ENCODE measurements around the gene WWP2.
"Not testable (repeated sequence)": the region's sequence is repeated elsewhere in the genome, so short reads cannot be mapped to it uniquely, and the experiment has no call there.

The WWP2 gene

DNA sequence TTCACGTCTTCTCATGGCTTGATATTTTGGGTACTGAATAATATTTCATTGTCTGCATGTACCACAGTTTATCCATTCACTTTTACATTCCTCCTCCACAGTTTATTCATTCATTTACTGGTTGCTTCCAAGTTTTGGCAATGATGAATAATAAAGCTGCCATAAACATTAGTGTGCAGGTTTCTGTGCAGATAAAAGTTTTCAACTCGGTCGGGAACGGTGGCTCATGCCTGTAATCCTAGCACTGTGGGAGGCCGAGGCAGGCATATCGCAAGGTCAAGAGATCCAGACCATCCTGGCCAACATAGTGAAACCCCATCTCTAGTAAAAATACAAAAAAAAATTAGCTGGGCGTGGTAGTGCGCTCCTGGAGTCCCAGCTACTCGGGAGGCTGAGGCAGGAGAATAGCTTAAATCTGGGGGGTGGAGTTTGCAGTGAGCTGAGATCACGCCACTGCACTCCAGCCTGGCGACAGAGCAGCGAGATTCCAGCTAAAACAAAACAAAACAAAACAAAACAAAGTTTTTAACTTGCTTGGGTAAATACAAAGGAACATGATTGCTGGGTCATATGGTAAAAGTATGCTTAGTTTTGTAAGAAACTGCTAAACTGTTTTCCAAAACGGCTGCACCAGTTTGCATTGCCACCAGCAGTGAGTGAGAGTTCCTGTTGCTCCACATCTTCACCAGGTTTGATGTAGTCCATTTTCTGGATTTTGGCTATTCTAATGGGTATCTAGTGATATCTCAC is 89.5 kb downstream of the WWP2 start:
- DNase-seq (ENCODE audit: low read depth) = no peak

DNA sequence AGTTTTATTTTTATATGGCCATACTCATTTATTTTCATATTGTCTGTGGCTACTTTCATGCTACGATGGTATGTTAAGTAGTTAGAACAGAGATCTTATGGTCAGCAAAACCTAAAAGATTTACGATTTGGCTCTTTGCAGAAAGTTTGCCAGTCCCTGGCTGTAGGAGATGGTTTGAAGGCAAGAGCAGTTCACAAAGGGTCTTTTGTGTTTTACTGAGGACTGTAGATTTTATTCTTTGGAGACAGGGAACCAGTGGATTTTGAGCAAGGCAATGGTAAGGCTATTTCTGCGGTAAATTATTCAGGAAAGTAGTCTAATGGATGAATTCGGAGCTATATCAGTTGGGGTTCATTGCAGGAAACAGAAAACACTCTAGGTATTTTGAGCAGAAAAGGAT is 90.7 kb downstream of the WWP2 start:
- H3K4me3 ChIP-seq (ENCODE audit: low read length) = no peak overlapping the region
- DNase-seq (ENCODE audit: low read depth) = no peak
- TF ChIP-seq, protein P1, sequence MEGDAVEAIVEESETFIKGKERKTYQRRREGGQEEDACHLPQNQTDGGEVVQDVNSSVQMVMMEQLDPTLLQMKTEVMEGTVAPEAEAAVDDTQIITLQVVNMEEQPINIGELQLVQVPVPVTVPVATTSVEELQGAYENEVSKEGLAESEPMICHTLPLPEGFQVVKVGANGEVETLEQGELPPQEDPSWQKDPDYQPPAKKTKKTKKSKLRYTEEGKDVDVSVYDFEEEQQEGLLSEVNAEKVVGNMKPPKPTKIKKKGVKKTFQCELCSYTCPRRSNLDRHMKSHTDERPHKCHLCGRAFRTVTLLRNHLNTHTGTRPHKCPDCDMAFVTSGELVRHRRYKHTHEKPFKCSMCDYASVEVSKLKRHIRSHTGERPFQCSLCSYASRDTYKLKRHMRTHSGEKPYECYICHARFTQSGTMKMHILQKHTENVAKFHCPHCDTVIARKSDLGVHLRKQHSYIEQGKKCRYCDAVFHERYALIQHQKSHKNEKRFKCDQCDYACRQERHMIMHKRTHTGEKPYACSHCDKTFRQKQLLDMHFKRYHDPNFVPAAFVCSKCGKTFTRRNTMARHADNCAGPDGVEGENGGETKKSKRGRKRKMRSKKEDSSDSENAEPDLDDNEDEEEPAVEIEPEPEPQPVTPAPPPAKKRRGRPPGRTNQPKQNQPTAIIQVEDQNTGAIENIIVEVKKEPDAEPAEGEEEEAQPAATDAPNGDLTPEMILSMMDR (IDR thresholded peaks at IDR 0.05; ENCODE audit: insufficient read depth, low read depth, low read length, missing control alignments) = no peak

More for the DNA sequence above, 89.5 kb downstream of the WWP2 start:
- H3K4me3 ChIP-seq (ENCODE audit: low read length) = no peak overlapping the region
- TF ChIP-seq, protein P1 (IDR thresholded peaks at IDR 0.05; ENCODE audit: insufficient read depth, low read depth, low read length, missing control alignments) = no peak

DNA sequence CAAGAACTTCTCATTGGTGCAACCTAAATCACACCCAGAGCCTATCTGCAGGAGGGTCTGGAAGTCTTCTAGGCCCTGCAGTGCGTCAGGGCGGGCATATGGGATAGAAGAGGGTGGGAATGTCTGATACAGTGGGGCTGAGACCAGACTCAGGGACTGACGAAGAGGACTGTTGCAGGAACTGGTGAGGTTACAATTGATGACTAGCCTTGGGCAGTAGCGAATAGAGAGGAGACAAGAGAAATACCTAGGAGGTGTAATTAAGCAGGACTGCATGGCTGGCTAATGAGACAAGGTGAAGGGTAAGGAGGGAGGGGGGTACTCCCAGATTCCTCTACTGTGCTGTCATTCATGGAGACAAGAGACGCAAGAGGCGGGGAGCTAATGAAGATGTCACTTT is 91.3 kb downstream of the WWP2 start:
- no peak overlapping the region for H3K4me3 ChIP-seq (ENCODE audit: low read length)
- TF ChIP-seq, protein P1 (IDR thresholded peaks at IDR 0.05; ENCODE audit: insufficient read depth, low read depth, low read length, missing control alignments) = no peak
- no peak for DNase-seq (ENCODE audit: low read depth)

DNA sequence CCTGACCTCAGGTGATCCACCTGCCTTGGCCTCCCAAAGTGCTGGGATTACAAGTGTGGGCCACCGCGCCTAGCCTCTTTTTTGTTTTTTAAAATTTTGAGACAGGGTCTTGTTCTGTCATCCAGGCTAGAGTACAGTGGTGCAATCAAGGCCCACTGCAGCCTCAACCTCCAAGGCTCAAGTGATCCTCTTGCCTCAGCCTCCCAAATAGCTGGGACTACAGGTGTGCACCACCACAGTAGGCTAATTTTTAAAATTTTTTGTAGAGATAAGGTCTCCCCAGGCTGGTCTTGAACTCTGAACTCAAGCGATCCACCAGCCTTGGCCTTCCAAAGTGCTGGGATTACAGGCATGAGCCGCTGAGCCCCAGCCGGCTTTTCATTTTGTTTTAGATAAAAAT is 92.6 kb downstream of the WWP2 start:
- H3K4me3 ChIP-seq (ENCODE audit: low read length); DNase-seq (ENCODE audit: low read depth): not testable (repeated sequence)

DNA sequence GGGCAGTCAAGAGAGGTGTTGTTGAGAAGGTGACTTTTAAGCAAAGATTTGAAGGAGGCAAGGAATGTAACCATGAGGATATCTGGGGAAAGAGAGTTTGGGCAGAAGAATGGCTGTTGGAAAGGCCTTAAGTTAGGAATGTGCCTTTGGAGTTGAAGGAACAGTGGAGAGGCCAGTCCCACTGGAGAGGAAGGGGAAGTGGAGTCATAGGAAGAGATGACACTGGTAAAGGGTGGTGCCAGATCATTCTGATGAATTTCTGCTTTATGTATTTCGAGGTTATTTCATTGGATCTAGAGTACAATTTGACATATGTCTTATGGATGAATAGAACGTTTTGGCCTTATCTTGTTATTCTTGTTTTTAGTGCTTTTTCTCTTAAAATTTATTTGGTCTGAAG is 93.5 kb downstream of the WWP2 start:
- TF ChIP-seq, protein P1 (IDR thresholded peaks at IDR 0.05; ENCODE audit: insufficient read depth, low read depth, low read length, missing control alignments) = no peak
- no peak overlapping the region for H3K4me3 ChIP-seq (ENCODE audit: low read length)
- no peak for DNase-seq (ENCODE audit: low read depth)

DNA sequence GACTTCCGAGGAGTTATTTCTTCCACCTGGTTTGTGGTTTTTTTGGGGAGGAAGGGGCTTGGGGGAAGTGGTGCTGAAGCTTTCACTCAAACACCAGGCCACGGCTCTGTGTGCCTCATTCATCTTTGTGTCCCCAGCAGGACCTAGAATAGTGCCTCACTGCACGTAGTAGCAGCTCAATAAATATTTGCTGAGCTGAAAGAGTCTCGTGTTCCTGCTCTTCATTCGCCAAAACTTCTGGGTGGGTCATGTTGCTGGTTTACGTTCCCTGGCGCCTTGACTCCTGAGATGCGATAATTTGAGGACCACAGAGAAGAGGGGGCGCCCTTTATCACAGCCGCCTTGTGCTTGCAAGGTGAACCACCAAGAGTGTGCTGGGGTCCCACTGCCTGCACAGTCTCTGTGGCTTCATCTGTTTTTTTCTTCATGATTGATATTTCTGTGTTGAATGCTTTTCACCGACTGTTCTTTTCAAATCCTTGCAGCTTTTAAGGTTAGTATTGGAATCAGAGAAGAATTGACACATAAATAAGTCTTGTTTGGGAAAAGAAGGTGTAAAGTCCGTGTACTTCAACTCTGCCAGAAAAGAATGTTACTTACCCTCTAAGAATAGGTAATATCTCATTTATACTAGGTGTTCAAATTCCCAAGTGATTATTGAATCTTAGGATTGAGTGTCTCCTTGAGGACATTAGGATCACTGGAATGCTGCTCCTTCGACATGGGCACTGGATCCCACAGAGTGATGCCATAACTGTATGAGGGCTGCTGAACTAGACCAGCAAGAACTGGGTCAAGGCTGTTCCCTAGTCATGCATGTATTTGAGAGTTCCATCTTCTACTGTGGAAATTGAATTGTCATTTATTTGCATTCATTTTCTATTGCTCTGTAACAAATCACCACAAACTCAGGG is 96.3 kb downstream of the WWP2 start:
- TF ChIP-seq, protein P1 (IDR thresholded peaks at IDR 0.05; ENCODE audit: insufficient read depth, low read depth, low read length, missing control alignments) = no peak
- no peak overlapping the region for H3K4me3 ChIP-seq (ENCODE audit: low read length)
- no peak for DNase-seq (ENCODE audit: low read depth)
